Endothelial cell of umbilical vein (primary cell): Measurements from ENCODE around the gene RPL13. TPM values are rescaled to one million over a fixed set of nuclear protein-coding genes. Genes with fewer than 3 reads are reported as not detected.

Experiments used
- BruUV-seq: library from RNA; stranded (reverse); fragments of 400-500 nt; replicated peaks from 2 replicates; lab custom pipeline; 2021; lab: Mats Ljungman, UMichigan
- CTCF ChIA-PET: fragments of 300-600, 350-600 bp; sonication (Branson Sonifier 250); formaldehyde crosslinking; loops from one replicate; lab custom pipeline; 2021; ENCODE audit warnings: antibody characterized with exemption, inconsistent platforms; lab: Charles Lee
- POLR2A ChIA-PET: fragments of 300-600, 350-600 bp; sonication (Branson Sonifier 250); formaldehyde crosslinking; loops from one replicate; lab custom pipeline; 2021; ENCODE audit warnings: antibody characterized with exemption, inconsistent platforms; lab: Charles Lee
- DNase-seq: peaks from one replicate; pipeline ENCODE4 v3.0.0-alpha.2; 2011; ENCODE audit warnings: low read depth, low spot score
- FAIRE-seq: peaks from 2 replicates; lab custom pipeline; 2011; peaks lifted over from hg19 to GRCh38; lab: Jason Lieb, UNC
- H2AFZ ChIP-seq: 2 replicates; pipeline ENCODE4 v1.6.0; 2012; ENCODE audit warnings: low read depth, low read length, control low read depth, inconsistent platforms
- H3K27ac ChIP-seq: 2 replicates; pipeline ENCODE4 v1.5.1; 2011; ENCODE audit warnings: low read depth, mild to moderate bottlenecking, control low read depth, low read length, moderate library complexity; ENCODE audit not compliant: insufficient read depth
- H3K27me3 ChIP-seq, 2 experiments: 2 replicates each; pipeline versions ENCODE4 v1.6.0 to v1.6.1; 2011; ENCODE audit warnings: low read length in 2 of 2, mixed read lengths in 1 of 2; ENCODE audit not compliant: control insufficient read depth in 2 of 2, insufficient read depth in 2 of 2
- H3K36me3 ChIP-seq, 2 experiments: 2 replicates in 1 of 2; 3 replicates in 1 of 2; pipeline ENCODE4 v1.5.1; 2011; ENCODE audit warnings: low read length in 2 of 2, mild to moderate bottlenecking in 1 of 2, moderate library complexity in 1 of 2; ENCODE audit not compliant: control insufficient read depth in 2 of 2, insufficient read depth in 2 of 2; ENCODE audit errors: extremely low read depth in 1 of 2
- H3K4me1 ChIP-seq: 3 replicates; pipeline ENCODE4 v1.5.1; 2011; ENCODE audit warnings: mild to moderate bottlenecking, low read length; ENCODE audit not compliant: control insufficient read depth, insufficient read depth; ENCODE audit errors: extremely low read depth
- H3K4me2 ChIP-seq: 2 replicates; pipeline ENCODE4 v1.6.1; 2011; ENCODE audit warnings: low read length, control low read depth, mixed read lengths; ENCODE audit not compliant: insufficient read depth
- H3K4me3 ChIP-seq, 3 experiments: fragments of 200-600 bp in 1 of 3; sonication (generic), shearing (Covaris generic) in 1 of 3; replicated peaks in 1 of 3; 2 replicates each; pipeline ENCODE4 v1.5.1; 2011 to 2016; ENCODE audit warnings: control low read depth in 3 of 3, low read length in 3 of 3, mild to moderate bottlenecking in 2 of 3, inconsistent platforms in 1 of 3, low read depth in 1 of 3, moderate library complexity in 1 of 3; ENCODE audit not compliant: insufficient read depth in 1 of 3
- H3K79me2 ChIP-seq: 2 replicates; pipeline ENCODE4 v1.6.0; 2012; ENCODE audit warnings: low read length, inconsistent platforms; ENCODE audit not compliant: control insufficient read depth, insufficient read depth
- H3K9ac ChIP-seq: replicated peaks from 2 replicates; pipeline ENCODE3; 2011; ENCODE audit warnings: low read length, control low read depth; ENCODE audit not compliant: insufficient read depth; ENCODE audit errors: extremely low read depth
- H3K9me1 ChIP-seq: replicated peaks from 3 replicates; pipeline ENCODE4 v1.6.0; 2011; ENCODE audit warnings: mild to moderate bottlenecking, low read length; ENCODE audit not compliant: control insufficient read depth, insufficient read depth; ENCODE audit errors: extremely low read depth
- H3K9me3 ChIP-seq: replicated peaks from 2 replicates; pipeline ENCODE4 v1.5.1; 2012; ENCODE audit warnings: low read length, inconsistent platforms; ENCODE audit not compliant: control insufficient read depth, insufficient read depth
- H4K20me1 ChIP-seq: replicated peaks from 2 replicates; pipeline ENCODE3; 2011; ENCODE audit warnings: mild to moderate bottlenecking, low read length; ENCODE audit not compliant: control insufficient read depth, insufficient read depth; ENCODE audit errors: extremely low read depth
- CTCF ChIP-seq, 2 donors: IDR thresholded peaks; 1 replicate in 1 of 2; 2 replicates in 1 of 2; pipeline ENCODE4 v1.5.1; 2011; ENCODE audit warnings: low read length in 2 of 2, mild to moderate bottlenecking in 2 of 2, moderate library complexity in 2 of 2, control low read depth in 1 of 2, inconsistent platforms in 1 of 2, low read depth in 1 of 2; ENCODE audit not compliant: insufficient read depth in 1 of 2; ENCODE audit errors: extremely low read depth in 1 of 2
- EZH2 ChIP-seq: IDR thresholded peaks from 2 replicates; pipeline ENCODE4 v1.6.1; 2012; ENCODE audit warnings: borderline replicate concordance, low read depth, mild to moderate bottlenecking, moderate library complexity, low read length, inconsistent platforms; ENCODE audit not compliant: severe bottlenecking
- FOS ChIP-seq: IDR thresholded peaks from 2 replicates; pipeline ENCODE4 v1.6.1; 2011; ENCODE audit warnings: mild to moderate bottlenecking, low read length, moderate library complexity, borderline replicate concordance; ENCODE audit not compliant: insufficient read depth
- GATA2 ChIP-seq: IDR thresholded peaks from 2 replicates; pipeline ENCODE4 v1.7.0; 2011; ENCODE audit warnings: low read depth, mild to moderate bottlenecking, moderate library complexity, mixed read lengths, low read length; ENCODE audit not compliant: insufficient read length, insufficient read depth
- JUN ChIP-seq: IDR thresholded peaks from 2 replicates; pipeline ENCODE4 v1.6.1; 2011; ENCODE audit warnings: borderline replicate concordance, low read depth; ENCODE audit not compliant: insufficient read length, insufficient read depth
- MAX ChIP-seq: IDR thresholded peaks from 2 replicates; pipeline ENCODE4 v1.6.1; 2011; ENCODE audit not compliant: insufficient read depth, insufficient read length
- MYC ChIP-seq: IDR thresholded peaks from one replicate; pipeline ENCODE4 v1.6.1; 2011; ENCODE audit warnings: mild to moderate bottlenecking, low read depth, low read length
- POLR2AphosphoS5 ChIP-seq: IDR thresholded peaks from 2 replicates; pipeline ENCODE4 v1.6.1; 2012; ENCODE audit warnings: low read depth, mild to moderate bottlenecking, control low read depth, low read length, moderate library complexity; ENCODE audit not compliant: insufficient read depth
- dilution Hi-C: fragments of 300-500 bp; cut with MboI; formaldehyde crosslinking; loops from one replicate; pipeline ENCODE4 v1.15.0; 2019; ENCODE audit warnings: low sequenced_read_pairs; ENCODE audit not compliant: extremely low pct_ligation_motif_present
- intact Hi-C: fragments of 100-400 bp; cut with micrococcal nuclease; formaldehyde crosslinking; loops from one replicate; pipeline ENCODE4 v1.10.0; 2022
- polyA plus RNA-seq, 4 experiments: library from polyadenylated mRNA; depleted of rRNA in 3 of 4; stranded (reverse) in 3 of 4; unstranded in 1 of 4; fragments of >200 nt; gene quantifications; 2 replicates each; pipeline versions ENCODE4 v1.2.1 to v1.2.3, GENCODE V29; 2011 to 2012; ENCODE audit warnings: missing spikeins in 1 of 4
- total RNA-seq: library from RNA; stranded (reverse); gene quantifications from 2 replicates; pipeline ENCODE4 v1.2.3, GENCODE V29; 2021

Gene RPL13
- total and polyA plus RNA-seq, 2 donors (not counting 3 experiments of a cell fraction or from before 2014, with no cell fraction given), result 1,463 to 5,670 TPM

GRCh38 chr16:89511374-89511773 is 49.1 kb upstream of the RPL13 start:
- no peaks in the 10 kb centered on the region for H3K9me1 ChIP-seq
- no TSS peak for BruUV-seq
- H3K4me1 ChIP-seq, result peaks cover 14% of the 10 kb centered on the region
- H4K20me1 ChIP-seq, result no peaks in the 10 kb centered on the region
- ChIA-PET CTCF (interaction anchor here (1.1 kb wide), 1 partner anchor 12 kb away, joined by 4 read pairs; no protein-coding TSS in a partner anchor), POLR2A (no interaction called here)
- no peak for DNase-seq
- H3K27me3 ChIP-seq, result no peaks in the 10 kb centered on the region
- H3K36me3 ChIP-seq, result peaks cover 4 to 23% of the 10 kb centered on the region in 2 experiments
- no peak overlapping the region for H2AFZ ChIP-seq
- dilution Hi-C loops, result no loop called here
- no peak overlapping the region for H3K9ac ChIP-seq
- intact Hi-C loops, result no loop called here
- FAIRE-seq, result no peak
- peaks cover 47% of the 10 kb centered on the region for H3K79me2 ChIP-seq
- H3K27ac ChIP-seq, result no peak overlapping the region
- H3K9me3 ChIP-seq, result no peaks in the 10 kb centered on the region
- H3K4me3 ChIP-seq, result no peak overlapping the region
- H3K4me2 ChIP-seq, result no peak overlapping the region
- TF ChIP-seq CTCF (IDR thresholded peaks at IDR 0.05; ENCODE audit: extremely low read depth in 1 of 2, insufficient read depth in 1 of 2, low read depth in 1 of 2, low read length in 2 of 2), result no peak
- TF ChIP-seq GATA2, result no peak
- TF ChIP-seq MAX, result no peak

GRCh38 chr16:89512453-89512852 is 48.0 kb upstream of the RPL13 start:
- H3K36me3 ChIP-seq, result peaks cover 4 to 29% of the 10 kb centered on the region in 2 experiments
- H3K4me3 ChIP-seq, result no peak overlapping the region
- no TSS peak for BruUV-seq
- H3K79me2 ChIP-seq, result peaks cover 45% of the 10 kb centered on the region
- TF ChIP-seq CTCF (IDR thresholded peaks at IDR 0.05; ENCODE audit: extremely low read depth in 1 of 2, insufficient read depth in 1 of 2, low read depth in 1 of 2, low read length in 2 of 2) (no peak), EZH2 (no peak), FOS (no peak), POLR2AphosphoS5 (no peak), MAX (no peak), MYC (no peak), JUN (no peak), GATA2 (no peak)
- H4K20me1 ChIP-seq, result no peaks in the 10 kb centered on the region
- no peak overlapping the region for H3K27ac ChIP-seq
- H3K4me2 ChIP-seq, result no peak overlapping the region
- CTCF ChIA-PET, result no interaction called here
- no peak overlapping the region for H2AFZ ChIP-seq
- dilution Hi-C loops (no loop called here), intact Hi-C loops (no loop called here)
- H3K4me1 ChIP-seq, result peaks cover 4% of the 10 kb centered on the region
- no peaks in the 10 kb centered on the region for H3K9me3 ChIP-seq
- FAIRE-seq, result no peak
- no peaks in the 10 kb centered on the region for H3K27me3 ChIP-seq
- POLR2A ChIA-PET, result no interaction called here
- no peak overlapping the region for H3K9ac ChIP-seq
- no peaks in the 10 kb centered on the region for H3K9me1 ChIP-seq
- DNase-seq, result no peak
